ENCODE data around the gene CNP.

CNP gene

GRCh38 chr17:41972571-41973407, 6.2 kb downstream of the CNP start:
- no peak overlapping the region for H3K4me3 ChIP-seq (ENCODE audit: low read depth, low read length)
- in situ Hi-C loops (cut with HindIII; ENCODE audit: low sequenced_read_pairs), result no loop called here
- DNase-seq (ENCODE audit: low read depth, low spot score), result peak; percentile 16
- no peak for TF ChIP-seq CTCF (IDR thresholded peaks at IDR 0.05; ENCODE audit: low read depth, low read length)

GRCh38 chr17:41973408-41973811, 6.8 kb downstream of the CNP start:
- in situ Hi-C loops (cut with HindIII; ENCODE audit: low sequenced_read_pairs), result no loop called here
- DNase-seq (ENCODE audit: low read depth, low spot score), result no peak
- no peak for TF ChIP-seq CTCF (IDR thresholded peaks at IDR 0.05; ENCODE audit: low read depth, low read length)
- no peak overlapping the region for H3K4me3 ChIP-seq (ENCODE audit: low read depth, low read length)

GRCh38 chr17:41974031-41974430, 7.4 kb downstream of the CNP start:
- in situ Hi-C loops (cut with HindIII; ENCODE audit: low sequenced_read_pairs), result no loop called here
- H3K4me3 ChIP-seq (ENCODE audit: low read depth, low read length), result no peak overlapping the region
- DNase-seq (ENCODE audit: low read depth, low spot score), result no peak

GRCh38 chr17:41974658-41975057, 8.1 kb downstream of the CNP start:
- no peak for DNase-seq (ENCODE audit: low read depth, low spot score)
- in situ Hi-C loops (cut with HindIII; ENCODE audit: low sequenced_read_pairs), result no loop called here
- no peak for TF ChIP-seq CTCF (IDR thresholded peaks at IDR 0.05; ENCODE audit: low read depth, low read length)
- H3K4me3 ChIP-seq (ENCODE audit: low read depth, low read length), result no peak overlapping the region

More at GRCh38 chr17:41974031-41974430, 7.4 kb downstream of the CNP start:
- no peak for TF ChIP-seq CTCF (IDR thresholded peaks at IDR 0.05; ENCODE audit: low read depth, low read length)

- in situ Hi-C loops (cut with HindIII; ENCODE audit: low sequenced_read_pairs), result no loop called here
- H3K4me3 ChIP-seq (ENCODE audit: low read depth, low read length), result no peak overlapping the region
- TF ChIP-seq CTCF (IDR thresholded peaks at IDR 0.05; ENCODE audit: low read depth, low read length), result no peak
- peak; percentile 53 for DNase-seq (ENCODE audit: low read depth, low spot score)
Measured at GRCh38 chr17:41975099-41976083, 8.8 kb downstream of the CNP start.

- in situ Hi-C loops (cut with HindIII; ENCODE audit: low sequenced_read_pairs), result no loop called here
- TF ChIP-seq CTCF (IDR thresholded peaks at IDR 0.05; ENCODE audit: low read depth, low read length), result no peak
Measured at GRCh38 chr17:41976142-41976768, 9.7 kb downstream of the CNP start.

More at GRCh38 chr17:41976142-41976768, 9.7 kb downstream of the CNP start:
- DNase-seq (ENCODE audit: low read depth, low spot score), result no peak
- no peak overlapping the region for H3K4me3 ChIP-seq (ENCODE audit: low read depth, low read length)
